Endothelial cell of umbilical vein (primary cell): ENCODE data around the gene TBCC.

Experiments
- MYC ChIP-seq: IDR thresholded peaks from one replicate; pipeline ENCODE4 v1.6.1; 2011; ENCODE audit warnings: mild to moderate bottlenecking, low read depth, low read length
- POLR2A ChIP-seq: IDR thresholded peaks from 2 replicates; pipeline ENCODE4 v1.6.1; 2012; ENCODE audit warnings: low read depth, mild to moderate bottlenecking, control low read depth, low read length
- POLR2AphosphoS5 ChIP-seq: IDR thresholded peaks from 2 replicates; pipeline ENCODE4 v1.6.1; 2012; ENCODE audit warnings: low read depth, mild to moderate bottlenecking, control low read depth, low read length, moderate library complexity; ENCODE audit not compliant: insufficient read depth
- TF ChIP-seq, protein P1 (sequence below), 2 donors: IDR thresholded peaks; 1 replicate in 1 of 2; 2 replicates in 1 of 2; pipeline ENCODE4 v1.5.1; 2011; ENCODE audit warnings: low read length in 2 of 2, mild to moderate bottlenecking in 2 of 2, moderate library complexity in 2 of 2, control low read depth in 1 of 2, inconsistent platforms in 1 of 2, low read depth in 1 of 2; ENCODE audit not compliant: insufficient read depth in 1 of 2; ENCODE audit errors: extremely low read depth in 1 of 2

DNA sequence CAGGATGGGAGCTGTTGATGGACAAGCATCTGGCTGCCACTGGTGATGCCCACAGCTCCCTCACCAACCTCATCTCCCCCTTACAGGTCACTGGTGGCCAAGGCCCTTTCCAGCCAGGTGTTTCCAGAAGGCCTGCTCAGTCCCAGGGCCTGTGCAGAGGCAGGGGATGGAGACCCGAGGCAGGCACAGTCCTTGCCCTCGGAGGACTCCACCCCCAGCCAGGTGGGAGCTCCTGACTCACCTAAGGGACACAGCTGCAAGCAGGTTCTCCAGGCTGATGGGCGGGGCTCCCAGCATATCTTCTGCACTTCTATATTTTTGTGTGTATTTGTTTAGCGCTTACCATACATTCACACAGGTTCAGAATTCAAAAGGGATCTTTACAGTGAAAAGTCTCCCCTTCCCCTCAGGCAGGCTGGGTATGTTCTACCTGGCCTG is 40.9 kb downstream of the TBCC start:
- TF ChIP-seq POLR2A (no peak), POLR2AphosphoS5 (no peak), MYC (no peak)
- TF ChIP-seq, protein P1, sequence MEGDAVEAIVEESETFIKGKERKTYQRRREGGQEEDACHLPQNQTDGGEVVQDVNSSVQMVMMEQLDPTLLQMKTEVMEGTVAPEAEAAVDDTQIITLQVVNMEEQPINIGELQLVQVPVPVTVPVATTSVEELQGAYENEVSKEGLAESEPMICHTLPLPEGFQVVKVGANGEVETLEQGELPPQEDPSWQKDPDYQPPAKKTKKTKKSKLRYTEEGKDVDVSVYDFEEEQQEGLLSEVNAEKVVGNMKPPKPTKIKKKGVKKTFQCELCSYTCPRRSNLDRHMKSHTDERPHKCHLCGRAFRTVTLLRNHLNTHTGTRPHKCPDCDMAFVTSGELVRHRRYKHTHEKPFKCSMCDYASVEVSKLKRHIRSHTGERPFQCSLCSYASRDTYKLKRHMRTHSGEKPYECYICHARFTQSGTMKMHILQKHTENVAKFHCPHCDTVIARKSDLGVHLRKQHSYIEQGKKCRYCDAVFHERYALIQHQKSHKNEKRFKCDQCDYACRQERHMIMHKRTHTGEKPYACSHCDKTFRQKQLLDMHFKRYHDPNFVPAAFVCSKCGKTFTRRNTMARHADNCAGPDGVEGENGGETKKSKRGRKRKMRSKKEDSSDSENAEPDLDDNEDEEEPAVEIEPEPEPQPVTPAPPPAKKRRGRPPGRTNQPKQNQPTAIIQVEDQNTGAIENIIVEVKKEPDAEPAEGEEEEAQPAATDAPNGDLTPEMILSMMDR (IDR thresholded peaks at IDR 0.05; ENCODE audit: extremely low read depth in 1 of 2, insufficient read depth in 1 of 2, low read depth in 1 of 2, low read length in 2 of 2) = no peak
